ENCODE measurements around the gene PLIN1. TPM values are rescaled to one million over a fixed set of nuclear protein-coding genes. Genes with fewer than 3 reads are reported as not detected.
A peak's percentile ranks its signal among the peaks of the same experiment; 100 is the strongest.

PLIN1 gene
- total RNA-seq, 1 donor from 2014 or later, result 0.89 TPM

DNA sequence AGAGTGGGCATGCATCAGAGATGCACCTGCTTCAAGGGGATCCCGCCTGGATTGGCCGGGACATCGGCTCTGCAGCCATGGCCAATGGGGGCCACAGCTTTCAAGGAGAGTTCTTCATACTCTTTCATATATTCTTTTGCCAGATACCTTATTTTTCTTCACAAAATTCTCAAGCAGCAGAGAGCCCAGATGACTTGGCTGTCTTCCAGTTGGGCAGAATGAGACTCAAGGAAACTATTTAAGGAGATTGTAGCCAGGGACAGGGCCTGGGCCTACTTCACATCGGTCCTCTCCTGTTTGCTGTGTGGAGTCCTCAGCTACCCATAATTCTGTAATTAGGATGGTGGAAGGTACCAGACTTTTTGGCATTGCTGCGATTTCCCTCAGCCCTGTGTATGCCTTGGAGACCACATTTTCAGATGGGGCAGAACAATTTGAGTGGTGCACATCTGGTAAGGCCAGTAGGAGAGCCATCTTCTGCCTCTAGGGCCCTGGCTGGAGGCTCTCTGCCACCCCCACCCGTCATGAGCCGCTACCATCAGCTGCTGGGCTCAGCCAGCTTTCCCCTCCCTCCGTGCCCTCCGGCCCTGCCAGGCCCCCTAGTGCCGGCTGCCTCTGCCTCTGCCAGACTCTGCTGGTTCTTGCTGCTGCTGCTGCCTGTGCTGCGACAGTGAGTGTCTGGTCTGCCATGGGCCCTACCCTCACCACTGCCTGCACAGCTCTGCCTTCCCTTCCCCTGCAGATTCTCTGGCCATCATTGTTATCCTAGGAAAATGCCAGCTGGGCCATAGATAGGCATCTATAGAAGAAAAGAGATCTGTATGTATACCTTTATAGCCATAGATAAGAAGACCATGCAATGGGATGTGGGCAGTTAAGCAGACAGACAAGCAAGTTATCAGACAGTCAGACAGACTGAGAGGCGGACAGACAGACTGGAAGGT is 6.7 kb downstream of the PLIN1 start:
- no peak for DNase-seq (ENCODE audit: low spot score)

DNA sequence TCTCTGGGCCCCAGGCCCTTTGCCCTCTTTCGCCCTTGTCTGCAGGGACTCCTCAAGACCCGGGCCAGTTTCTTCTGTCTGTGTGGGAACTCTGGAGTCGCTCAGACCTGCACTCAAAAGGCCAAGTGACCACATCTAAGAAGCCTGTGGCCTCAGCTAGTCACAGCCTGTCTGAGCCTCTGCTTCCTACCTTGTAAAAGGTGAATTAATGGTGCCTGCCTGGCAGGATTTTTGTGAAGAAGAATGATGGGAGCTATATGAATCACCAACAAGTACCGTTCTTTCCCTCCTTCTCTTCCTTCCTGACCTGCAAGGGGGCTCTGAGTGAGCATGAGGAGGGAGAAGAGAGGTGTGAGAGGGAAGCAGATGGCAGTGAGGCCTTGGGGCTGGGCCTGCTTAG is 7.5 kb downstream of the PLIN1 start:
- DNase-seq (ENCODE audit: low spot score), result no peak

DNA sequence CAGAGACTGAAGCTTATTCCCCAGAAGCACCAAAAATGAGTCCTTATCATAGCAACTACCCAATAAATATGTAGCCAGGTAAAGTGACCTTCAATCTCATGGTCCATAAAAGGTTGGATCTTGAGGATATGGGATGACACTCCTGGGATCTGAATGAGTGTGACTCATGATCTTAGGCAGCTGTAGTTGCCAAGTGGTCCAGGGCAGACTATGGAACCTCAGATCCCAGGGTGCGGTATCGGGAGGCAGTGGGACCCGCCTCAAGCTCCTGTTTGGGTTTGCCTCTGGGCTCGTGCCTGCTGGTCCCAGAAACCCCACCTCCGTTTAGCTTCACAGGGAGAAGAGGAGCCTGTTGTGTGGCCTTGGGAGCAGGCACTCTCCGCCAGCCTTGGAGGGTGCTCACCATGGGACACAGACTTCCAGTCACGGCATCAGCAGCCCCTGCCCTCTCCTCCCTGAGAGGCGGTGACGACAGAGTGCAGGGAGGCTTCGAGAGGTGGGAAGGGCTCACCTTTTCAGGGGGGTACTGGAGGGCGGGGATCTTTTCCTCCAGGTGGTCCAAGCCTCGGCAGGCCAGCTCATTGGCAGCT is 8.1 kb downstream of the PLIN1 start:
- DNase-seq (ENCODE audit: low spot score), result no peak

DNA sequence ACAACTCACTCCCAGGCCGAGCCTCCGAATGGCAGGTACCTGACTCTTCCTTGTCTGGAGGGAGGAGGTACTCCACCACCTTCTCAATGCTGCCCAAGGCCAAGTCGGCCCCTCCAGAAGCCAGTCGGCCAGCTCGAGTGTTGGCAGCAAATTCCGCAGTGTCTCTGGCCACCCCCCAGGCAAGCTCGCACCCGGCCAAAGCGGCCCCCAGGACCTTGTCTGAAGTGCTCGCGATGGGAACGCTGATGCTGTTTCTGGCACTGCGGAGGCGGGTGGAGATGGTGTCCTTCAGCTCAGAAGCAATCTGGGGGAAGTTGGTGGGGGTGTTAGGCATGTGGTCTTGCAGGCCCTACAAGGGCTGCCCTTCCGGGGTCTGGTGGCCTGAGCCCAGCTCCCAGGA is 9.2 kb downstream of the PLIN1 start:
- no peak for DNase-seq (ENCODE audit: low spot score)

DNA sequence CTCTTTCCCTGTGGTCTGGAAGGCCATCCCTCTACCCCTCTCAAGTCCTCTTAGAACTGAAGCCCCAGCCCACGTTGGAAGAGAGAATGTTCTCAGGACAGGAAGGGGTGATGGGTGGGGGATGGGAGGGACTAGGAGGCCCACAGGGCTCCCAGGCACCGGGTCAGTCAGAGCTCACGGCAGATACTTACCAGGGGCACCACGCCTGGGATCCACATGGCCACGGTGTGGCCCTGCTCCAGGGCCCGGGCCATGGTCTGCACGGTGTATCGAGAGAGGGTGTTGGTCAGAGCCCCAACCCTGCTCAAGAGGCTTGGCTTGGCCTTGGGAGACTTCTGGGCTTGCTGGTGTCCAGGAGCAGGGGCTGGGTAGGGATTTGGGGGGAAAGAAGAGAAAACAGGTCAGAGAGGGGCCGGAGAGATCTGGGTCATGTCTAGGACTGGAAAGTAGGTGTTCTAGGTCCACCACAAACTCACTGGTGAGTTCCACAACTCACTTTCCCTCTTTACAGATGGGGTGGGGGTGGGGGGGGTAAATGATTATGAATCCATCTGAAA is 9.8 kb downstream of the PLIN1 start:
- no peak for DNase-seq (ENCODE audit: low spot score)

DNA sequence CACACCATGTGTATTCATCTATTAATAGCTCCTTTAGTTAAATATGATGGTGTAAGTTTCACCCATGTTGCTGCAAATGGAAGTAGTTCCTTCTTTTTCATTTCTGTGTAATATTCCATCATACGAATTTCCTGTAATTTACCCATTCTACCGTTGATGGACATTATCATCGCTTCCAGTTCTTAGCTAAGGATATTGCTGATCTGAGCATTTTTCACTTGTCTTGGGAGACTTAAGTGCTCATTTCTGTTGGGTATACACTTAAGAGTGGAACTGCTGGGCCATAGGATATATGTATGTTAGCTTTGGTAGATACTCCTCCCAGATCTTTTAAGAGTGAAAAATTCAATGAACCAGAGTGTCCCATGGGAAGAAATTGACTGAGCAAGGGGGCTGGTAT is 11.0 kb downstream of the PLIN1 start:
- DNase-seq (ENCODE audit: low spot score), result no peak

DNA sequence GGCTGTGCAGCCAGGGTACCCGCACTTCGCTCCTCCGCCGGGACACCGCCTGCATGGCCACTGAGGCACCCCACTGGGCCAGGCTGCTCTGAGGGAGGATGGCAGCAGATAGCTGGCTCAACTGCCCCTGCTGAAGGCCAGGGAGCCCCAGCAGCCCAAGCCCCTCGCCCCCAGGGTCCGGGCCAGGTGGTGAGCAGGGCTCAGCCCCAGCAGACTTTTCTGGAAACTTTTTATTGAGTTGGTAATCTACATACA is 11.5 kb downstream of the PLIN1 start:
- DNase-seq (ENCODE audit: low spot score), result no peak

DNA sequence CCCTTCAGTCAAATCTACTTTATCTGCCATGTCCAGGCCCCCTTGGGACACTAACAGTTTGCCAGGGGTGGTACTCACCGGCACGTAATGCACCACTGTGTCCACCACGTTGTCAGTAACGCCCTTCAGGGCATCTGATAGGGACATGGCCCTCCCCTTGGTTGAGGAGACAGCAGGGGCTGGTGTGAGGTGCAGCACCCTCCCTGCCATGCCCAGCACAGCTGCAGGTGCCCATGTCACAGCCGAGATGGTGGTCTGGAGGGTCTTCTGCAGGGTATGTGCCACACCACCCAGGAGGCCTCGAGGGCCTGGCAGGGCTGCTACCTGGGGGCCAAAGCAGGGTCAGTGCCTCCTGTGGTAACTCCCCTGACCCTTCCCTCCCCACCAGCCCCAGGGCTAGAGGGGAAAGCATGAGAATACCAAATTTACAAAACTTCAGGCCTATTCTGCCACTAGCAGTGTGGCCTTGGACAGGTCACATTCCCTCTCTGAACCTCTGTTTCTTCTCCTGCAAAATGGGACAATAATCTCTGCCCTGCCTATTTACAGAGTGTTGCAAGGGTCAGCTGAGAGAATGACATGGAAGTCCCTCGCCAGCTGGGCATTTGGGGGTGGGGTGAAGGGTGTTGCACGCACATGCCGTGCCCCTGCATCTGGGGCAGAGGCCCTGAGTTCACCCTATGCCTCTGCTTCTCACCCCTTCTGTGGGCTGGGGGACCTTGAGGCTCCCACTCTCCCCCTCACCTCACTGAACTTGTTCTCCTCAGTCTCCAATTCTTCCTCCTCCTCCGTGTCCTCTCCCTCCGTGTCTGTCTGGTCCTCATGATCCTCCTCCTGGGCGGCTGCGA is 12.1 kb downstream of the PLIN1 start:
- DNase-seq (ENCODE audit: low spot score), result no peak

DNA sequence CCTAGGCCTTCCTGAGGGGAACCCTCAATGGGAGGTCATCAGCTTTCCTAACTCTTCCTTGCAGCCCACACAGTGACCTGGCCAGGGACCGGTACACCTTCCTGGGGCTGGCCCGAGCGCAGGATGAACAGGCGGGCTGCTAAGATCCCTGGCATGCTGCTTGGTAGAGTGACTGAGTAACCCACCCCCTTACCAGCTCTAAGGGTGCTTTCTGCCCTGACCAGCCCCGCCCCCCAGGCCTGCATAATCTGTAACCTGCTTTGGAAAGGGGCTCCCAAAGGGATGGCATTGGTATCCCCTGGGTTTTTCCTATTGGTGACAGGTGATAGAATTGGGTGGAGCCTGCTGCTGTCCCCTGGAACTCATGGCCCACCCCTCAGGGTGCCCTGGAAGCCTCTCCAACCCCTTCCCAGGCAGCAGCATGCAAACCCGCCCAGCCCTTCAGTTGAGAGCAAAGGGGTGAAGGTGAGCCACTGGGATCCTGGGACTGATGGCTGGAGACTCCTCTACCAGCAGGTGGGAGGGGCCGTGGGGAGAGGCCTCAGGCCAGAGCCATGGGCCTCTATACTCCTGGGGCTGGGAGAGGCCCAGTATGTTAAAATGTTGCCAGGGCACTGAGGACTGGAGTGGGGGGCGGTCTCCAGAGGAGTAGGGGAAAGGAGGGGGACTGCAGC is 12.8 kb downstream of the PLIN1 start:
- DNase-seq (ENCODE audit: low spot score), result no peak

DNA sequence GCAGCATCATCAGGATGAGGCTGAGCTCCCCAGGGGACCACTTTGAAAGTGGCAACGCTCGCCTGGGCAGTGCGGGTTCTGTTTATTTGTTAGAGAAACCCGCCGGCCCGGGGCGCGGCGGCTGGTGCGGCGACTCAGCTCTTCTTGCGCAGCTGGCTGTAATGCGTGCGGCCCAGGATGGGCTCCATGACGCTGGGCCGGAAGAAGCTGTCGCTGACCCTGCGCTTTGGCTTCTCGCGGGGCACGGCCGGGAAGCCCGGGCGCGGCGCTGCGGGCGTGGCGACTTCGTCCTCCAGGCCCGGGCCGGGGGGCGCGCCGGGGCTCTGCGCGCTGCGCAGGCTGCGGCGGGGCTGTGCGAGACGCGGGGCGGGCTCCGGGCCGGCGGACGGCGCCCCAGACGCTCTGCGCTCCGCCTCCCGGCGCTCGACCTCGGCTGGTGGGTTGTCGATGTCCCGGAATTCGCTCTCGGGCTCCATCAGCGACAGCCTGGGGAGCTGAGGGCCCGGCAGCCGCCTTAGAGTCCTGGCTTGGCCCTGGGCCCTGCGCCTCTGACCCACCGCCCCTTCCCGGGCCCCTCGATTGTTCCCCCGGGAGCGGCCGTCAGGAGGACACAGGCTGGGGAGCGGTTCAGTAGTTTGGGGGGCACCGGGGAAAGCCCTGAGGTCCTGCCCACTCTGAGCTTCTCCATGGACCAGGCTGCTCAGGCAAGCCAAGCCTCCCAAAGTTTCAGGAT is 13.6 kb downstream of the PLIN1 start:
- DNase-seq (ENCODE audit: low spot score), result peak; percentile 43

DNA sequence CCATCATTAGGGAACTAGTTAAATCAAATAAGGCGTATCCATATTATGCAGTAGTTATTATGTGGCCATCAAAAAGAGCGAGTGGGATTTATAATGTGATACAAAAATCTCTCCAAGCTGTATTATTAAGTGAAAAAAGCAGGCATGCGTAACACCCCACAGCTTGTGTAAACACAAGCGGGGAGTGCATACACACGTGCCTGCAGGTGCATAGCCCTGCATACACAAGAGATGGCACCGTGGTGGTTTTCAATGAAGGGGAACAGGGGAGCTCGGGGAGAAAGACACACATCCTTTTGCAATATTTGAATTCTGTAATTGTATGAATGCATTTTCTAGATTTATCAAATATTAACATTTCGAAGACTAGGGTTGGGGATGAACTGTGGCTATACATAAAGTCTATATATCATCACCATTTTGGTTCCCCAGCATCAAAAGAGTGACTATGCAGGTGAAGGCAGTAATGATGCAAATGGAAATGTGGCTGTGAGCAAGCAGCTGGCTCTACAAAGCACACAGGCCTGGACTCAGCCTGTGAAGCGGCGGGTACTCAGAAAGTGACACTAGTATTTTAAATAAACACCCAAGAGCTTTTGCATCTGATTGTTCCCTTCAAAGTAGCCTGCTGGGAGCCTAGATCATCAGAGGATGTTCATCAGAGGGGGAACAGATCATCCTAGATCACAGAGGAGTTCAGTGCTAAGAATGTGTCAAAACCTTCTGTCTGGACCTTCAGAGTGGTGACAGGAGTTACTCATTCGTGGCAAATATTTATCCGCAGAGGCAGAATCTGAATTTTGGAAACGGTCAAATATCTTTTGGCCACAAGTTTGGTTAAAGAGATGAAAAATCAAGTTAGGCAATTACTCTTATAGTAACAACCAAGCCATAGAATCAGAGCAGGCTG is 14.5 kb downstream of the PLIN1 start:
- no peak for DNase-seq (ENCODE audit: low spot score)

DNA sequence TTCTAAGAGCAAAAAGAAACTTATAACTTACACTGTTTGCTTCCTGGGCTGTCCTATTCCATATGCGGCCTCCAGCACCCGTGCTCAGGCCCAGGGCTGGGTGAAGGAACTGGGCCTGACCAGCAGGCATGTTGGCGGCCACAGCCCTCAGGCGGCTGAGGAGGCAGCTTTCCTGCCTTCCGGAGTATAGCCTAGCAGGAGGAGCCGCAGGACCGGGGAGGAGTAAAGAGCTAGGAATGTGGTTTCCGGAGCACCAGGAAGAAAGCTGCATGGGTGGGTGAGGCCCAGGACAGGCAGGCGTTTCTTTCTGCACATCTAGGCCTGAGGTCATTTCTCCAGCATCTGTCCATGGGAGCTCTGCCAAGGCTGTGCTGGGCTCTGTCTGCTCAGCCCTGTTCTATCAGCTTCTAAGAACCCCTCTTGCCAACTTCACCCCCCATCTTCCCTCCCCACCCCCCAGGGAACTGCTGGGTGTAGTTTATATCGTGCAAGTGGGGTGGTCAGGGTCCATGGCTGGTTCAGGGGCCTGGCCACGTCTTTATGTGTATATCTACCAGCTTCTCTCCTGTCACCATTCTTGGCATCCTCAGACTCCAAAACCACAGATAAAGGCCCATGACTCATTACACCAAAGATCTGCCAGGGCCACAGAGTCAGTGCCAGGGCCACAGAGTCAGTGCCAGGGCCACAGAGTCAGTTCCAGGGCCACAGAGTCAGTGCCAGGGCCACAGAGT is 16.1 kb downstream of the PLIN1 start:
- peak; percentile 71 for DNase-seq (ENCODE audit: low spot score)

DNA sequence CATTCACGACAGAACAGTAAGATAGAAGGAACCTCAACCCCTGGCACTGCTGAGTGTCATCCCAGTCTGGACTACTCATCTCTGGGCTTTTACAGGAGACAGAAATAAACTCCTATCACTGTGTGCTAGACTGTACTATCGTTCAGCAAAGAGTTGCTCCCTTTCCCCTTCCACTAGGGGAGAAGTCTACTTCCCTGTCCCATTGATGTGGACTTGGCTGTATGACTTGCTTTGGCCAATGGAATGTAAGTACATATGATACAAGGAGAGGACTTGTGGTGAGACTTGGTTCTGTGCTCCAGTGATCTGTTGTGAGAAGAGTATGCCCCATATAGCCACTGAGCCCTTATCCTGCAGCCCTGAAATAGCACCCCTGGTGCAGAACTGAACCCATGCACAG is 18.6 kb downstream of the PLIN1 start:
- DNase-seq (ENCODE audit: low spot score), result no peak

DNA sequence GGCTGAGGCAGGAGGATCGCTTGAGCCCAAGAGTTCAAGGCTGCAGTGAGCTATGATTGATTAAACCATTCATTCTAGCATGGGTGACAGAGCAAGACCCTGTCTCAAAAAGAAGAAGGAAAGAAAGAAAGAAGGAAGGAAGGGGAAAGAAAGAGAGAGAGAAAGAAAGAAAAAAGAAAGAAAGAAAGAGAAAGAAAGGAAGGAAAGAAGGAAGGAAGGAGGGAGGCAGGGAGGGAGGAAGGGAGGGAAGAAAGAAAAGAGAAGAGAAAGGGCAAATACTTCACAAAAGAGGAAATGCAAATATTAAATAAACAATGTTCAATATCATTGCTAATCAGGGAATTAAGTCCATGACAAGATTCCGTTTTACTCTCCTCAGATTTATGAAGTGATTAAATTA is 19.9 kb downstream of the PLIN1 start:
- DNase-seq (ENCODE audit: low spot score), result no peak

DNA sequence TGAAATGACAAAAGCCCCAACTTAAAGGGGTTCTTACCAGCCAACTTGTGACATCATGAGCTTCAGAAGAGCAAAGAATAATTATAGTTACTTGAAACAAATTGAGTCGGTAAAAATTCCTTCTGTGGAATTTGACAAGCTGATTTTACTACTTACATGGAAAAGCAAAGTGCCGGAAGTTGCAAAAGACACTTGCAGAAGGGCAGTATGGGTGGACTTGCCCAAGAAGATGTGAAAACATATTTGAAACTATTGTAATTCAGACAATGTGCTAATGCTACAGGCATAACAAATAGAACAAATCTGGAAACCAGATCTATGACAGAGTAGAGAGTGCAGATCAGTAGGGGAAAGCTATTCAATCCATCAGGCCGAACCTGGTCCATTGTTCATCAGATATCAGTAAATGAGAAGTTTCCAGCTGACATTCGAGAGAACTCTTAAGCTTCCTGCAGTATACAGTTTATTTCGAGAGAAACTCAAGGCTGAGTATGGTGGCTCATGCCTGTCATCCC is 21.4 kb downstream of the PLIN1 start:
- no peak for DNase-seq (ENCODE audit: low spot score)

DNA sequence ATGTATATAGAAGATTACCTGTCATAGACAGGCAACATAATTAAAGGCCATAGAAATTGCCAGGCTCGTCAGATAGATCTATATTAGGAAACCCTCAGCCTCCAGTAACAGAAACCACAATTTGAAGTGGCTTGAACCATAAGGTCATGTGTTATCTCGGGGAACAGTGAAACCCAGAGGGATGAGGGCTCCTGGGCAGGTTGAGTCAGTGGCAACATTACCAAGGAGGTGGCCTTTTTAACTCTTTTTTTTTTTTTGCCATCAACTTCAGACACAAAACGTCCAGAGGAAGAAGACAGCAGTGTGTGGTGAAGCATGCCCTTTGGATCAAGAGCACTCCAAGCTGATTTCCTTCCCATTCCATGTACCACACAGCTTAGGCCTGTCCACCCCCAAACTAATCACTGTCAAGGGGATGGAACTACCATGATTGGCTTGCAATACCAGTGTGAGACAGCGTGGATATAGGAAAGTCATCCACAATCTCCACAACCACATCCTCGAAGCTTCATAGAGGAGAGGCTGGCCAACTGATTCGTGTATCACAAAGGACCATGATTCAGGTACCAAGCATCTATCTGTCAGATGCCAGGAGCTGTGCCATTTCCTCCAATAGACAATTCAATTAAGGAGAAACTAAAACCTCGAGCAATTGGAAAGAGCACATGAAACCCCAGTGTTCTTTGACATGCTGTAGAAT is 22.9 kb downstream of the PLIN1 start:
- no peak for DNase-seq (ENCODE audit: low spot score)

DNA sequence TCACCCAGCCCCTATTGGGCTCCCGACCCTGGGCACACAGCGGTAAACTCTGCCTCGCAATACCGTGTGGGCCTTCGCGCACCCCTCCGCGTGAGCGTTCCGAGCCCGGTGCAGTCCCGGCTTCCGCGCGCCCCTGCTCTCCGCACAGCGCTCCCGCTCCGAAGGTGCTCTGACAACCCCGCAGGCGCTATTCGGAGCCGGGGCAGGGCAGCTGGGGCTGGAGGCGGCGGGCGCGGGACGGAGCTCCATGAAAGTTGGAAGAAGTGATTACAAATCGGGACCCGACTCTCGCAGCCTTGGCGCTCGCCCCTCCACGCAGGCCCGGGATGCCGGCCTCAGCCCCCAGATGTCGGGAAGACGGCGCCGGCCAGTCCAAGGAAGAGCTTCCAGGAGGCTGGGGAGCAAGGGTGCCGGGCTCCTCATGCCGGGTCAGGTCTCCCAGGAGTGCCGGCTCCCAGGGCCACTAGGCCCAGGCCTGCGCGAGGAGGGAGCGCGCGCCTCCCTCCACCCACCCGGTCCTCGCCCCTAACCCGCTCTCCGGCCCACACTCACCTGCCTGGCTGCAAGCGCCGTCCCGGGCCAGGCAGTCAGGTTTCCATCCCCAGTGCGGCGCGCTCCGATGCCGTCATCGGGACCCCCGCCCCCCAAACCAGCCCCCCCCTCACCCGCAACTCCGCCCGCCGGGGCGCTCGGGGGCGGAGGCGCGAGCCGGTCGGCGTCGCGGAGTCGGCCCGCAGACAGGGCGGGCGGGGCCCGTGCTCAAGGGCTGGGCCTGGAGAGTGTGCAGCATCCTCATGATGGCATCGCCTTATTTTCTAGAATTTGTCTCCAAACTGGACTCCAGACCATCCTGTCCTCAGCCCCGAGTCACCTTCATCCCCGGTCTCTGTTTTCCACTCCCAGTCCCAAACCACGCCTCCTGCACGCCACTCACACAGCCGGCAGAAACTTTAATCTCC is 24.0 kb downstream of the PLIN1 start, which contains the start of gene KIF7:
TSS of gene KIF7 (minus strand) at position 621 of the 959 bp plus-strand sequence. CDS start 2,537 bp downstream, outside the sequence.
- no peak for DNase-seq (ENCODE audit: low spot score)
